NAMALWA (cell line): Measurements from ENCODE around the gene FRS2.

Source experiments
- DNase-seq: peaks from one replicate; pipeline ENCODE4 v3.0.0-alpha.2; 2015; ENCODE audit warnings: low spot score

Gene FRS2

GRCh38 chr12:69466867-69467266 is 3.3 kb upstream of the FRS2 start:
- DNase-seq: peak; percentile 9

GRCh38 chr12:69467366-69467765 is 2.8 kb upstream of the FRS2 start:
- peak; percentile 8 for DNase-seq

GRCh38 chr12:69468237-69469026 is 1.8 kb upstream of the FRS2 start:
- no peak for DNase-seq

GRCh38 chr12:69469854-69470188 is 367 bp upstream of the FRS2 start:
- DNase-seq: no peak

GRCh38 chr12:69471076-69471430 is 865 bp downstream of the FRS2 start:
- no peak for DNase-seq

- peak; percentile 9 for DNase-seq
Measured at GRCh38 chr12:69471667-69472385, 1.6 kb downstream of the FRS2 start.

- DNase-seq: no peak
Measured at GRCh38 chr12:69473262-69473661, 3.1 kb downstream of the FRS2 start.

GRCh38 chr12:69474456-69474855 is 4.3 kb downstream of the FRS2 start:
- DNase-seq: no peak

- DNase-seq: no peak
Measured at GRCh38 chr12:69475237-69475975, 5.2 kb downstream of the FRS2 start.

- DNase-seq: no peak
Measured at GRCh38 chr12:69476276-69477017, 6.3 kb downstream of the FRS2 start.

- DNase-seq: no peak
Measured at GRCh38 chr12:69479675-69480074, 9.5 kb downstream of the FRS2 start.

- no peak for DNase-seq
Measured at GRCh38 chr12:69480698-69481097, 10.5 kb downstream of the FRS2 start.

- DNase-seq: no peak
Measured at GRCh38 chr12:69481133-69481532, 10.9 kb downstream of the FRS2 start.

GRCh38 chr12:69483700-69484099 is 13.5 kb downstream of the FRS2 start:
- no peak for DNase-seq

GRCh38 chr12:69484428-69484827 is 14.2 kb downstream of the FRS2 start:
- DNase-seq: no peak

GRCh38 chr12:69490920-69491643 is 20.9 kb downstream of the FRS2 start:
- DNase-seq: no peak

- DNase-seq: no peak
Measured at GRCh38 chr12:69492739-69493138, 22.6 kb downstream of the FRS2 start.

GRCh38 chr12:69495071-69495470 is 24.9 kb downstream of the FRS2 start:
- DNase-seq: no peak

GRCh38 chr12:69497308-69498026 is 27.3 kb downstream of the FRS2 start:
- peak; percentile 40 for DNase-seq

- DNase-seq: no peak
Measured at GRCh38 chr12:69500631-69501030, 30.4 kb downstream of the FRS2 start.
